K562 (cell line): ENCODE results near the gene CLK4. TPM values are rescaled to one million over a fixed set of nuclear protein-coding genes. Genes with fewer than 3 reads are reported as not detected.

ENCODE experiments used
- ATAC-seq: fragments of 200-7000 bp; cut with Tn5 transposase; 3 replicates; pipeline ENCODE4 v1.9.1; 2020; ENCODE audit warnings: moderate library complexity
- BruUV-seq: library from RNA; stranded (reverse); fragments of 400-500 nt; replicated peaks from 2 replicates; lab custom pipeline; 2021; lab: Mats Ljungman, UMichigan
- CTCF ChIA-PET: fragments of 300-600 bp; formaldehyde crosslinking; extraction: SDS; loops from one replicate; lab custom pipeline; 2021; ENCODE audit warnings: low intra/inter-chr PET ratio; lab: Yijun Ruan, JAX
- POLR2A ChIA-PET: fragments of 300-600, 350-650 bp; sonication (Branson Sonifier 250); formaldehyde crosslinking; extraction: SDS; loops from one replicate; lab custom pipeline; 2021; ENCODE audit warnings: antibody characterized with exemption, inconsistent platforms; lab: Yijun Ruan, JAX
- DNase-seq, 4 experiments: peaks; one replicate each; pipeline versions ENCODE4 v3.0.0 to v3.0.0-alpha.2; 2011 to 2018; ENCODE audit warnings: low spot score in 3 of 4, mixed read lengths in 3 of 4; ENCODE audit errors: extremely low read depth in 1 of 4
- FAIRE-seq: peaks from 2 replicates; lab custom pipeline; 2011; peaks lifted over from hg19 to GRCh38; lab: Jason Lieb, UNC
- H2AFZ ChIP-seq: 2 replicates; pipeline ENCODE4 v1.6.0; 2011; ENCODE audit warnings: low read depth, low read length, control low read depth, inconsistent platforms
- H3K27ac ChIP-seq: fragments of 200-600 bp; 3 replicates; pipeline ENCODE4 v1.8.0; 2011; ENCODE audit warnings: low read depth, mild to moderate bottlenecking, control low read depth, inconsistent platforms, low read length, moderate library complexity, mixed read lengths; ENCODE audit errors: extremely low read depth
- H3K27me3 ChIP-seq, 2 experiments: fragments of 300-600 bp in 1 of 2; 2 replicates in 1 of 2; 3 replicates in 1 of 2; pipeline versions ENCODE4 v1.6.0 to v1.8.0; 2011; ENCODE audit warnings: inconsistent platforms in 2 of 2, low read length in 2 of 2, mild to moderate bottlenecking in 1 of 2, mixed read lengths in 1 of 2, moderate library complexity in 1 of 2; ENCODE audit not compliant: control insufficient read depth in 2 of 2, insufficient read depth in 2 of 2
- H3K36me3 ChIP-seq: fragments of 300-600 bp; 3 replicates; pipeline ENCODE4 v1.8.0; 2011; ENCODE audit warnings: mild to moderate bottlenecking, low read length, inconsistent platforms; ENCODE audit not compliant: control insufficient read depth, insufficient read depth
- H3K4me1 ChIP-seq, 2 experiments: fragments of 200-600 bp in 1 of 2; replicated peaks in 1 of 2; 2 replicates in 1 of 2; 3 replicates in 1 of 2; pipeline versions ENCODE4 v1.5.1 to v1.8.0; 2011; ENCODE audit warnings: inconsistent platforms in 2 of 2, low read length in 2 of 2, mild to moderate bottlenecking in 1 of 2, mixed read lengths in 1 of 2, moderate library complexity in 1 of 2; ENCODE audit not compliant: control insufficient read depth in 2 of 2, insufficient read depth in 2 of 2
- H3K4me2 ChIP-seq: 2 replicates; pipeline ENCODE4 v1.6.1; 2011; ENCODE audit warnings: low read length, control low read depth, inconsistent platforms, mixed read lengths; ENCODE audit not compliant: insufficient read depth
- H3K4me3 ChIP-seq: fragments of 200-600 bp; sonication (generic), shearing (Covaris generic); 2 replicates; pipeline ENCODE4 v1.5.1; 2016; ENCODE audit warnings: control low read depth, inconsistent platforms
- H3K79me2 ChIP-seq: fragments of 200-600 bp; 3 replicates; pipeline ENCODE4 v1.8.0; 2011; ENCODE audit warnings: low read length, inconsistent platforms; ENCODE audit not compliant: control insufficient read depth, insufficient read depth
- H3K9ac ChIP-seq, 2 experiments: 2 replicates each; pipeline versions ENCODE4 v1.6.0 to v1.6.1; 2011; ENCODE audit warnings: low read depth in 2 of 2, low read length in 2 of 2, control low read depth in 1 of 2, inconsistent platforms in 1 of 2, mild to moderate bottlenecking in 1 of 2, mixed read lengths in 1 of 2; ENCODE audit not compliant: insufficient read depth in 1 of 2
- H3K9me1 ChIP-seq: one replicate; pipeline ENCODE4 v1.6.0; 2011; ENCODE audit warnings: inconsistent platforms, mild to moderate bottlenecking, low read length, moderate library complexity; ENCODE audit not compliant: control insufficient read depth, insufficient read depth
- H3K9me3 ChIP-seq: replicated peaks from 2 replicates; pipeline ENCODE4 v1.5.1; 2011; ENCODE audit warnings: low read depth, low read length, inconsistent platforms; ENCODE audit not compliant: control insufficient read depth, insufficient read depth
- H4K20me1 ChIP-seq: replicated peaks from 2 replicates; pipeline ENCODE4 v1.6.1; 2011; ENCODE audit warnings: low read length, inconsistent platforms, mixed read lengths; ENCODE audit not compliant: control insufficient read depth, insufficient read depth
- MCM7 ChIP-seq, 2 experiments: fragments of 450-650 bp; IDR thresholded peaks; 2 replicates each; pipeline ENCODE4 v1.6.1; 2016 to 2018
- PCBP2 ChIP-seq: fragments of 200-400 bp; formaldehyde crosslinking; IDR thresholded peaks from 2 replicates; pipeline ENCODE4 v1.6.1; 2018; ENCODE audit warnings: low read length, low read depth, mild to moderate bottlenecking, moderate library complexity; ENCODE audit not compliant: poor library complexity, severe bottlenecking
- TCFL5 ChIP-seq: fragments of 250-450 bp; sonication (Bioruptor Pico); conservative IDR thresholded peaks from 2 replicates; pipeline ENCODE4 v1.6.1; 2021; ENCODE audit warnings: mild to moderate bottlenecking, moderate library complexity, matching md5 sums
- WGBS: fragments of 100-300 bp; shearing (Covaris generic); methylation state at CpG from one replicate; pipeline ENCODE4 v1.1.6; 2016; ENCODE audit warnings: low coverage, mixed read lengths; ENCODE audit not compliant: insufficient coverage; ENCODE audit errors: missing lambda C conversion rate; 5-methylcytosine and 5-hydroxymethylcytosine counted together
- in situ Hi-C: fragments of 300-500 bp; cut with MboI; formaldehyde crosslinking; loops from 4 replicates; pipeline ENCODE4 v1.15.0; 2018; ENCODE audit warnings: inconsistent platforms, mixed read lengths
- intact Hi-C: fragments of 100-400 bp; cut with micrococcal nuclease; formaldehyde crosslinking; loops from 2 replicates; pipeline ENCODE4 v1.14.2; 2022
- polyA plus RNA-seq, 8 experiments: library from polyadenylated mRNA; depleted of rRNA in 4 of 8; stranded (reverse) in 5 of 8; unstranded in 3 of 8; fragments of >200 nt; fragmentation: Nextera tagmentation in 2 of 8; fragmentation: Illumina TruSeq in 1 of 8; extraction: Ambion mirVana in 2 of 8; extraction: Trizol in 1 of 8; gene quantifications; 2 replicates each; pipeline versions ENCODE4 v1.2.1 to v1.2.3, GENCODE V29; 2011 to 2014; ENCODE audit warnings: inconsistent platforms in 1 of 8, missing spikeins in 1 of 8
- total RNA-seq, 7 experiments: library from RNA; depleted of rRNA in 6 of 7; stranded (reverse); fragments of >200 nt in 6 of 7; fragmentation: Illumina TruSeq in 2 of 7; extraction: Trizol in 2 of 7; gene quantifications; 2 replicates each; pipeline versions ENCODE4 v1.2.1 to v1.2.3, GENCODE V29; 2011 to 2021; ENCODE audit warnings: low replicate concordance in 1 of 7
- TF ChIP-seq, protein P1 (sequence below): fragments of 450-650 bp; IDR thresholded peaks from 2 replicates; pipeline ENCODE4 v1.7.0; 2016; ENCODE audit warnings: borderline replicate concordance

The CLK4 gene
- total and polyA plus RNA-seq, 9 of the 15 experiments (the other 6 are each of a cell fraction or from before 2014, with no cell fraction given), result 10.5 to 23.1 (median 13.9) TPM

DNA sequence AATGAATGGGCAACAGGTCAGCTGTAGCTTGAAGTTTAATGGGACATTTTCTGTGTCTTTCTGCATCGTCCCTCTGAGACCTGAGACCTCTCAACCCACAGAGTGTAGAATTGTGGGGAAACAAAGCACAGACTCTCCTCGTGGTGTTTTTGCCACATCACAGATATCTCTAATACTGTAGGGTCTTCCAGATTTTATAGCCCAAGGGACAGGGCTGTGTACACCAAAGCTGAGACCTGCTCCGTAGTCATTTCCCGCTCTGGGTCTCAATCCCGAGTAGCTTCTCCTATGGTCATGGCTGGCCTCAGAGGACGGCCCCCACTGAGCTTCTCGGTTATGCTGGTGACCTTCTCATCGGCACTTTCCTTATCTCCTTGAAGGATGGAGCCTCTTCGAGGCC lies 14.9 kb upstream of the CLK4 start:
- no peak for ATAC-seq
- intact Hi-C loops, result no loop called here

DNA sequence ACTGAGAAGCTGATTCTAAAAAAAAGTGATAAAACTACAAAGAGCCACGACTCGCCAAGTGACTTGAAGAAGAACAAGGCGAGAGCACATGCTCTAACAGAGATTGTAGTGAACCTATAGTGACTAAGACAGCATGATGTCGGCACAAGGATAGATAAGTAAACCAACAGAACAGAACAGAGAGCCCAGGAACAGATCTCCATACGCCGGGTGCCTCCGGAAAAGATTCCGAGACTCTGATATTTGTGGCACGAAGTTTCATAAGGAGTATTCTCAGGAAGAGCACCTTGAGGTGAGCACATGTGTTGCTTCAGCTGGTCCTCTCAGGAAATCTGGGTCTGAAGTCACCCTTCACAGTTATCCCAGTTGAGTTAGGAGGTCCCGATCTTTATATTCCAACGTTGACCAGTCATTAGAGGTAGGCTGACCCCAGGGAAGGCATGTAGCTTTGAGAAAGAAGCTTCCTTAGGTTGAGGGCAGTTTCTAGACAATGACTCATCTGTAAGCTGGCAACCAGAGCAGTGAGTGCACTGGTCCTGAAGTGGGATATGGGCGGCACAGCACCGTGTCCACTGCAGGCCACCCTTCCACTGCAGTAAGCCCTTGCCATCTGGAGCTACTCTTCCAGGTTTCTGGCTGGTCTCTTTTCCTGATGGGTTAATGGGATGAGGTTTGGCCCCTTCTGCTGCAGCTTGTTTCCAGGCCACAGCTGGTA lies 13.6 kb upstream of the CLK4 start:
- H3K27ac ChIP-seq, result no peak overlapping the region
- TF ChIP-seq, protein P1, sequence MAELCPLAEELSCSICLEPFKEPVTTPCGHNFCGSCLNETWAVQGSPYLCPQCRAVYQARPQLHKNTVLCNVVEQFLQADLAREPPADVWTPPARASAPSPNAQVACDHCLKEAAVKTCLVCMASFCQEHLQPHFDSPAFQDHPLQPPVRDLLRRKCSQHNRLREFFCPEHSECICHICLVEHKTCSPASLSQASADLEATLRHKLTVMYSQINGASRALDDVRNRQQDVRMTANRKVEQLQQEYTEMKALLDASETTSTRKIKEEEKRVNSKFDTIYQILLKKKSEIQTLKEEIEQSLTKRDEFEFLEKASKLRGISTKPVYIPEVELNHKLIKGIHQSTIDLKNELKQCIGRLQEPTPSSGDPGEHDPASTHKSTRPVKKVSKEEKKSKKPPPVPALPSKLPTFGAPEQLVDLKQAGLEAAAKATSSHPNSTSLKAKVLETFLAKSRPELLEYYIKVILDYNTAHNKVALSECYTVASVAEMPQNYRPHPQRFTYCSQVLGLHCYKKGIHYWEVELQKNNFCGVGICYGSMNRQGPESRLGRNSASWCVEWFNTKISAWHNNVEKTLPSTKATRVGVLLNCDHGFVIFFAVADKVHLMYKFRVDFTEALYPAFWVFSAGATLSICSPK, result no peak
- no peak for TF ChIP-seq TCFL5 (CRISPR knock-in tag)
- TF ChIP-seq MCM7 (IDR thresholded peaks at IDR 0.05), result no peak
- H3K9me3 ChIP-seq, result no peaks in the 10 kb centered on the region
- H3K4me1 ChIP-seq, result no peaks in the 10 kb centered on the region
- no peak overlapping the region for H3K9ac ChIP-seq
- intact Hi-C loops, result no loop called here
- ChIA-PET CTCF (no interaction called here), POLR2A (interaction anchor here (0.6 to 1.6 kb wide), 3 partner anchors 9 to 499 kb away, joined by 3 to 5 read pairs (median 3); no protein-coding TSS in a partner anchor)
- ATAC-seq, result no peak
- no peak overlapping the region for H3K4me3 ChIP-seq
- no peak for DNase-seq
- H3K4me2 ChIP-seq, result no peak overlapping the region
- peak; percentile 15 for FAIRE-seq
- H3K79me2 ChIP-seq, result no peaks in the 10 kb centered on the region
- in situ Hi-C loops, result no loop called here
- BruUV-seq, result no TSS peak
- no peak overlapping the region for H2AFZ ChIP-seq
- H3K9me1 ChIP-seq, result no peaks in the 10 kb centered on the region
- H3K36me3 ChIP-seq, result no peaks in the 10 kb centered on the region
- H4K20me1 ChIP-seq, result no peaks in the 10 kb centered on the region
- peaks cover 3 to 35% of the 10 kb centered on the region in 2 experiments; a peak in 4 of 5 replicates for H3K27me3 ChIP-seq
- WGBS, result 13% methylated on average over 13 of the region's 13 CpGs

More for the DNA sequence above, 14.9 kb upstream of the CLK4 start:
- in situ Hi-C loops, result no loop called here
- H3K4me3 ChIP-seq, result no peak overlapping the region
- no peaks in the 10 kb centered on the region for H4K20me1 ChIP-seq
- no peaks in the 10 kb centered on the region for H3K36me3 ChIP-seq
- DNase-seq, result no peak
- H3K27ac ChIP-seq, result no peak overlapping the region
- no peaks in the 10 kb centered on the region for H3K79me2 ChIP-seq
- H3K9me3 ChIP-seq, result no peaks in the 10 kb centered on the region
- no peak for TF ChIP-seq PCBP2
- TF ChIP-seq, all 486 proteins: peak for 0
- 1% methylated on average over 9 of the region's 9 CpGs for WGBS
- no peak for FAIRE-seq
- Histone ChIP-seq H3K4me1 (no peaks in the 10 kb centered on the region), H3K4me2 (no peak overlapping the region), H3K9ac (no peak overlapping the region), H3K9me1 (no peaks in the 10 kb centered on the region), H2AFZ (no peak overlapping the region), H3K27me3 (peaks cover 3 to 42% of the 10 kb centered on the region in 2 experiments; a peak in 4 of 5 replicates)
- BruUV-seq, result no TSS peak
- ChIA-PET CTCF (no interaction called here), POLR2A (interaction anchor here (0.6 to 1.1 kb wide), 5 partner anchors 8 to 42 kb away, joined by 3 to 7 read pairs (median 3); no protein-coding TSS in a partner anchor)
